ENCODE measurements around the gene RIT1. TPM values are rescaled to one million over a fixed set of nuclear protein-coding genes. Genes with fewer than 3 reads are reported as not detected.

The RIT1 gene
- total and polyA plus RNA-seq, 2 donors (not counting 3 experiments of a cell fraction or from before 2014, with no cell fraction given) = 46.4 to 65.5 TPM

DNA sequence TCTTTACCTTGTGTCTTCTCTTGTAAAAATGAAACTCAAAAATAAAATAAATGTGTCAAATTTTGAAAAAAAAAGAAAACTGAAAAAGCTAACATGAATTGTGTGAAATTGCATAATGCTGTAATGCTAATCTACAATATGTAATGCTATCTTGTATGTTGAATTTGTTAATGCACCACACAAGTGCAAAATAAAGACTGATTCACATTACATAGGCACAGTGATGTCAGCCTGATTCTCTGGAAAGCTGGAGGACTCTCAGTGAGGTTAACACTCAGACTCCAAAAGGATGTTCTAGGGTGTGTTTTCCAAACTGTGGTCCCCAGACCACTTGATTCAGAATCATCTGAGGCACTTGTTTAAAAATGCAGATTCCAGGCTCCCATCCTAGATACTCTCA, 26.2 kb downstream of the RIT1 start:
- intact Hi-C loops (cut with micrococcal nuclease) (no loop called here), dilution Hi-C loops (cut with MboI; ENCODE audit: extremely low pct_ligation_motif_present, low sequenced_read_pairs) (no loop called here)
- no peak for TF ChIP-seq MYC (IDR thresholded peaks at IDR 0.05; ENCODE audit: low read depth, low read length)
- TF ChIP-seq EZH2 (IDR thresholded peaks at IDR 0.05; ENCODE audit: borderline replicate concordance, low read depth, low read length, severe bottlenecking) = no peak
- TF ChIP-seq POLR2A (IDR thresholded peaks at IDR 0.05; ENCODE audit: low read depth, low read length) = no peak
- no peak for TF ChIP-seq GATA2 (IDR thresholded peaks at IDR 0.05; ENCODE audit: insufficient read depth, insufficient read length, low read depth, low read length)
- no peak for TF ChIP-seq POLR2AphosphoS5 (IDR thresholded peaks at IDR 0.05; ENCODE audit: insufficient read depth, low read depth, low read length)
- TF ChIP-seq, protein P1, sequence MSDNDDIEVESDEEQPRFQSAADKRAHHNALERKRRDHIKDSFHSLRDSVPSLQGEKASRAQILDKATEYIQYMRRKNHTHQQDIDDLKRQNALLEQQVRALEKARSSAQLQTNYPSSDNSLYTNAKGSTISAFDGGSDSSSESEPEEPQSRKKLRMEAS (IDR thresholded peaks at IDR 0.05; ENCODE audit: insufficient read depth, insufficient read length) = no peak
- TF ChIP-seq, protein P2, sequence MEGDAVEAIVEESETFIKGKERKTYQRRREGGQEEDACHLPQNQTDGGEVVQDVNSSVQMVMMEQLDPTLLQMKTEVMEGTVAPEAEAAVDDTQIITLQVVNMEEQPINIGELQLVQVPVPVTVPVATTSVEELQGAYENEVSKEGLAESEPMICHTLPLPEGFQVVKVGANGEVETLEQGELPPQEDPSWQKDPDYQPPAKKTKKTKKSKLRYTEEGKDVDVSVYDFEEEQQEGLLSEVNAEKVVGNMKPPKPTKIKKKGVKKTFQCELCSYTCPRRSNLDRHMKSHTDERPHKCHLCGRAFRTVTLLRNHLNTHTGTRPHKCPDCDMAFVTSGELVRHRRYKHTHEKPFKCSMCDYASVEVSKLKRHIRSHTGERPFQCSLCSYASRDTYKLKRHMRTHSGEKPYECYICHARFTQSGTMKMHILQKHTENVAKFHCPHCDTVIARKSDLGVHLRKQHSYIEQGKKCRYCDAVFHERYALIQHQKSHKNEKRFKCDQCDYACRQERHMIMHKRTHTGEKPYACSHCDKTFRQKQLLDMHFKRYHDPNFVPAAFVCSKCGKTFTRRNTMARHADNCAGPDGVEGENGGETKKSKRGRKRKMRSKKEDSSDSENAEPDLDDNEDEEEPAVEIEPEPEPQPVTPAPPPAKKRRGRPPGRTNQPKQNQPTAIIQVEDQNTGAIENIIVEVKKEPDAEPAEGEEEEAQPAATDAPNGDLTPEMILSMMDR (IDR thresholded peaks at IDR 0.05; ENCODE audit: extremely low read depth in 1 of 2, insufficient read depth in 1 of 2, low read depth in 1 of 2, low read length in 2 of 2) = no peak
- TF ChIP-seq FOS (IDR thresholded peaks at IDR 0.05; ENCODE audit: borderline replicate concordance, insufficient read depth, low read length) = no peak
- TF ChIP-seq JUN (IDR thresholded peaks at IDR 0.05; ENCODE audit: borderline replicate concordance, insufficient read depth, insufficient read length, low read depth) = no peak
- ChIA-PET POLR2A (no interaction called here), CTCF (interaction anchor here (3.2 kb wide), 1 partner anchor 12 kb away, joined by 18 read pairs; no protein-coding TSS in a partner anchor)
- Histone ChIP-seq H4K20me1 (replicated peaks; ENCODE audit: control insufficient read depth, extremely low read depth, insufficient read depth, low read length) (no peaks in the 10 kb centered on the region), H3K4me2 (ENCODE audit: insufficient read depth, low read length) (no peak overlapping the region), H3K9me1 (replicated peaks; ENCODE audit: control insufficient read depth, extremely low read depth, insufficient read depth, low read length) (no peaks in the 10 kb centered on the region), H3K36me3 (ENCODE audit: control insufficient read depth in 2 of 2, extremely low read depth in 1 of 2, insufficient read depth in 2 of 2, low read length in 2 of 2) (peaks cover 0 to 4% of the 10 kb centered on the region in 2 experiments), H3K9me3 (replicated peaks; ENCODE audit: control insufficient read depth, insufficient read depth, low read length) (no peaks in the 10 kb centered on the region), H3K79me2 (ENCODE audit: control insufficient read depth, insufficient read depth, low read length) (no peaks in the 10 kb centered on the region), H3K4me1 (ENCODE audit: control insufficient read depth, extremely low read depth, insufficient read depth, low read length) (peaks cover 10% of the 10 kb centered on the region), H3K9ac (replicated peaks; ENCODE audit: extremely low read depth, insufficient read depth, low read length) (no peak overlapping the region), H2AFZ (ENCODE audit: low read depth, low read length) (no peak overlapping the region), H3K27me3 (ENCODE audit: control insufficient read depth in 2 of 2, insufficient read depth in 2 of 2, low read length in 2 of 2) (no peaks in the 10 kb centered on the region), H3K27ac (ENCODE audit: insufficient read depth, low read depth, low read length) (no peak overlapping the region), H3K4me3 (replicated peaks in 1 of 3; ENCODE audit: insufficient read depth in 1 of 3, low read depth in 1 of 3, low read length in 3 of 3) (no peak overlapping the region)
- peak; percentile 44 for FAIRE-seq
- no TSS peak for BruUV-seq (replicated peaks)
- DNase-seq (ENCODE audit: low read depth, low spot score) = no peak
